Upper lobe of left lung (tissue), 4 donors: ENCODE measurements around the gene SENP7.

Source experiments
- CTCF ChIP-seq, 6 experiments: fragments of 450-650 bp in 4 of 6; fragments of 200-600 bp in 2 of 6; sonication (generic) in 2 of 6; IDR thresholded peaks; one replicate each; pipeline ENCODE4 v1.5.1; 2016 to 2019; ENCODE audit warnings: antibody characterized with exemption in 6 of 6
- POLR2A ChIP-seq, 4 donors: fragments of 450-650 bp; IDR thresholded peaks; one replicate each; pipeline ENCODE4 v1.5.1; 2016 to 2017; ENCODE audit warnings: antibody characterized with exemption in 4 of 4, mild to moderate bottlenecking in 2 of 4
- POLR2AphosphoS5 ChIP-seq, 2 donors: sonication (generic); formaldehyde crosslinking; IDR thresholded peaks; one replicate each; pipeline ENCODE4 v1.5.1; 2017; ENCODE audit warnings: antibody characterized with exemption in 2 of 2

DNA sequence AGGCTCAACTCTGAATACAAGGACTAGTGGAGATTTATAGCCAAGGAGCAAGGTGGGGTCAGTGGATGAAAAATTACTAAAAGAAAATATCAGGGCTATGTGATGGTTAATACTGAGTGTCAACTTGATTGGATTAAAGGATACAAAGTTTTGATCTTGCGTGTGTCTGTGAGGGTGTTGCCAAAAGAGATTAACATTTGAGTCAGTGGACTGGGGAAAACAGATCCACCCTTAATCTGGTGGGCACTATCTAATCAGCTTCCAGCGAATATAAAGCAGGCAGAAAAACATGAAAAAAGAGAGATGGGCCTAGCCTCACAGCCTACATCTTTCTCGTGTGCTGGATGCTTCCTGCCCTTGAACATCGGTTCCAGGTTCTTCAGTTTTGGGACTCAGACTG is 14.4 kb upstream of the SENP7 start:
- TF ChIP-seq POLR2A (IDR thresholded peaks at IDR 0.05) (no peak), CTCF (IDR thresholded peaks at IDR 0.05) (no peak), POLR2AphosphoS5 (IDR thresholded peaks at IDR 0.05) (no peak)
